GM18858 (cell line): Measurements from ENCODE around the gene OBSCN.

Experiments used
- ATAC-seq: cut with Tn5 transposase; IDR thresholded peaks from one replicate; pipeline ENCODE4 v1.9.1; 2021; ENCODE audit not compliant: unreplicated experiment

Gene OBSCN

DNA sequence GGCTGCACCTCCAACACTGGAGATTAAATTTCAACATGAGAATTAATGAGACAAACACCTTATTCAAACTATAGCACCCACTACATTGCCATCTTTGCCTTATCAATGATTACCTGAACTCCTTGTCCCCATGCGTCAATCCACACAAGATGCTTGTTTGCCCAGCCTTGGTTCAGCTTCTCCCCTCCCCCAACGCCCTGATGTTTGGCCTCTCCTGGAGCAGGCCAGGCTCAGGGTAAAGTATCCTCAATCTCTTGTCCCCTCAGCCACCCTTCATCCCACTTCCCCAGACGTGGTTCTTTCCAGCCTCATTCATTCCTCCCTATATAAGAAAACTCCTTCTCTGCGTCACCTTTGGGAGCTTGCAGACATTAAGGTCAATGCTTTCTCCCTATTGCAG is 220.6 kb downstream of the OBSCN start:
- ATAC-seq = no peak
